H1 (cell line): ENCODE measurements around the gene TMEM178B. TPM values are rescaled to one million over a fixed set of nuclear protein-coding genes. Genes with fewer than 3 reads are reported as not detected.

Experiments used
- EP300 ChIP-seq, 2 experiments: IDR thresholded peaks; 1 replicate in 1 of 2; 2 replicates in 1 of 2; pipeline ENCODE4 v1.6.1; 2011 to 2012; ENCODE audit warnings: low read depth in 2 of 2, low read length in 2 of 2, mild to moderate bottlenecking in 2 of 2, borderline replicate concordance in 1 of 2, inconsistent platforms in 1 of 2, moderate library complexity in 1 of 2
- EZH2 ChIP-seq: fragments of 200-600 bp; sonication (generic); IDR thresholded peaks from 2 replicates; pipeline ENCODE4 v1.7.1; 2012; ENCODE audit warnings: low read depth, mild to moderate bottlenecking, moderate library complexity, low read length, inconsistent platforms; ENCODE audit not compliant: severe bottlenecking
- HDAC6 ChIP-seq: IDR thresholded peaks from one replicate; pipeline ENCODE4 v1.7.1; 2012; ENCODE audit warnings: low read depth, mild to moderate bottlenecking, inconsistent platforms, low read length, moderate library complexity
- RAD21 ChIP-seq, 2 experiments: IDR thresholded peaks in 1 of 2; conservative IDR thresholded peaks in 1 of 2; 2 replicates each; pipeline ENCODE4 v1.6.1; 2011; ENCODE audit warnings: low read depth in 2 of 2, low read length in 2 of 2, improper control_type of control experiment in 1 of 2, inconsistent platforms in 1 of 2, mild to moderate bottlenecking in 1 of 2, moderate library complexity in 1 of 2
- SAP30 ChIP-seq: fragments of 300-600 bp; sonication (generic); IDR thresholded peaks from 2 replicates; pipeline ENCODE4 v1.7.1; 2012; ENCODE audit warnings: low read length, moderate library complexity, mild to moderate bottlenecking, inconsistent platforms; ENCODE audit not compliant: insufficient read depth, insufficient replicate concordance
- SP2 ChIP-seq: IDR thresholded peaks from 2 replicates; pipeline ENCODE4 v1.6.1; 2012; ENCODE audit warnings: mild to moderate bottlenecking, low read length, inconsistent platforms
- polyA plus RNA-seq, 7 experiments: library from polyadenylated mRNA; depleted of rRNA in 3 of 7; stranded (reverse) in 5 of 7; unstranded in 2 of 7; fragments of >200 nt in 5 of 7; fragments of 200-250 nt in 2 of 7; gene quantifications; 1 replicate in 5 of 7; 2 replicates in 1 of 7; 4 replicates in 1 of 7; pipeline versions ENCODE4 v1.2.1 to v1.2.3, GENCODE V29; 2011 to 2013; ENCODE audit warnings: missing spikeins in 2 of 7, mixed read lengths in 2 of 7
- total RNA-seq: library from RNA; stranded (reverse); fragmentation: NEBNext Ultra II Directional; extraction: Animal tissue kit (Norgen Biotek cat#: 25700); gene quantifications from 2 replicates; pipeline ENCODE4 v1.2.1, GENCODE V29; 2021
- TF ChIP-seq, protein P1 (sequence below), 3 experiments: IDR thresholded peaks; 1 replicate in 2 of 3; 2 replicates in 1 of 3; pipeline versions ENCODE4 v1.5.1 to v1.6.1; 2011; ENCODE audit warnings: low read length in 3 of 3, mild to moderate bottlenecking in 3 of 3, inconsistent platforms in 2 of 3, low read depth in 1 of 3, moderate library complexity in 1 of 3; ENCODE audit not compliant: insufficient read depth in 1 of 3; ENCODE audit errors: control extremely low read depth in 1 of 3
- TF ChIP-seq, protein P2 (sequence below): IDR thresholded peaks from 2 replicates; pipeline ENCODE4 v1.6.1; 2012; ENCODE audit warnings: low read length, inconsistent platforms

TMEM178B gene
- total and polyA plus RNA-seq, 2 of the 8 experiments (the other 6 are each of a cell fraction or from before 2014, with no cell fraction given) = 5.3 to 18.1 TPM

DNA sequence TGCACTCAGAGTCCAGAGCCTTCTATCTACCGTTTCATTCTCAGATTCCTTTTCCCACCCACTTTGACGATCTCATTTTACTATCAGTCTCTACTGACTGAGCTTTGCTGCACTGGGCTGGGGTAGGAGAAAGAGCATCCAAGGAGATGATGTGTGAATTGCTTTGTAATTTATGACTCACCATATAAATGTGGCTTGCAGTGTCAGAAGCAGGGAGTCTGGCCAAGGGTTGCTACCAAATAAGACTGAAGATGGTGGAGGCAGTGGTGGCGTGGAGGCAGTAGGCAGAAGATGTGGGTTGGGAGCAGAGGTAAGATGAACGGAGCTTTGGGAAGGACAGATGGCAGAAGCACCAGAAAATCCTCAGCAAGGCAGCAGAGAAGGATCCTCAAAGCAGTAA, 404.0 kb downstream of the TMEM178B start (continued):
- TF ChIP-seq, protein P1, sequence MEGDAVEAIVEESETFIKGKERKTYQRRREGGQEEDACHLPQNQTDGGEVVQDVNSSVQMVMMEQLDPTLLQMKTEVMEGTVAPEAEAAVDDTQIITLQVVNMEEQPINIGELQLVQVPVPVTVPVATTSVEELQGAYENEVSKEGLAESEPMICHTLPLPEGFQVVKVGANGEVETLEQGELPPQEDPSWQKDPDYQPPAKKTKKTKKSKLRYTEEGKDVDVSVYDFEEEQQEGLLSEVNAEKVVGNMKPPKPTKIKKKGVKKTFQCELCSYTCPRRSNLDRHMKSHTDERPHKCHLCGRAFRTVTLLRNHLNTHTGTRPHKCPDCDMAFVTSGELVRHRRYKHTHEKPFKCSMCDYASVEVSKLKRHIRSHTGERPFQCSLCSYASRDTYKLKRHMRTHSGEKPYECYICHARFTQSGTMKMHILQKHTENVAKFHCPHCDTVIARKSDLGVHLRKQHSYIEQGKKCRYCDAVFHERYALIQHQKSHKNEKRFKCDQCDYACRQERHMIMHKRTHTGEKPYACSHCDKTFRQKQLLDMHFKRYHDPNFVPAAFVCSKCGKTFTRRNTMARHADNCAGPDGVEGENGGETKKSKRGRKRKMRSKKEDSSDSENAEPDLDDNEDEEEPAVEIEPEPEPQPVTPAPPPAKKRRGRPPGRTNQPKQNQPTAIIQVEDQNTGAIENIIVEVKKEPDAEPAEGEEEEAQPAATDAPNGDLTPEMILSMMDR (IDR thresholded peaks at IDR 0.05; ENCODE audit: control extremely low read depth in 1 of 3, insufficient read depth in 1 of 3, low read depth in 1 of 3, low read length in 3 of 3) = no peak
- TF ChIP-seq HDAC6 (no peak), SAP30 (no peak), EZH2 (no peak), SP2 (no peak), RAD21 (IDR thresholded peaks at IDR 0.05 in 1 of 2, conservative IDR thresholded peaks at IDR 0.05 in 1 of 2; ENCODE audit: low read depth in 2 of 2, low read length in 2 of 2) (no peak), EP300 (IDR thresholded peaks at IDR 0.05; ENCODE audit: borderline replicate concordance in 1 of 2, low read depth in 2 of 2, low read length in 2 of 2) (no peak)
- TF ChIP-seq, protein P2, sequence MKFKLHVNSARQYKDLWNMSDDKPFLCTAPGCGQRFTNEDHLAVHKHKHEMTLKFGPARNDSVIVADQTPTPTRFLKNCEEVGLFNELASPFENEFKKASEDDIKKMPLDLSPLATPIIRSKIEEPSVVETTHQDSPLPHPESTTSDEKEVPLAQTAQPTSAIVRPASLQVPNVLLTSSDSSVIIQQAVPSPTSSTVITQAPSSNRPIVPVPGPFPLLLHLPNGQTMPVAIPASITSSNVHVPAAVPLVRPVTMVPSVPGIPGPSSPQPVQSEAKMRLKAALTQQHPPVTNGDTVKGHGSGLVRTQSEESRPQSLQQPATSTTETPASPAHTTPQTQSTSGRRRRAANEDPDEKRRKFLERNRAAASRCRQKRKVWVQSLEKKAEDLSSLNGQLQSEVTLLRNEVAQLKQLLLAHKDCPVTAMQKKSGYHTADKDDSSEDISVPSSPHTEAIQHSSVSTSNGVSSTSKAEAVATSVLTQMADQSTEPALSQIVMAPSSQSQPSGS = no peak
